ENCODE measurements around the gene OR4F15.

The OR4F15 gene

DNA sequence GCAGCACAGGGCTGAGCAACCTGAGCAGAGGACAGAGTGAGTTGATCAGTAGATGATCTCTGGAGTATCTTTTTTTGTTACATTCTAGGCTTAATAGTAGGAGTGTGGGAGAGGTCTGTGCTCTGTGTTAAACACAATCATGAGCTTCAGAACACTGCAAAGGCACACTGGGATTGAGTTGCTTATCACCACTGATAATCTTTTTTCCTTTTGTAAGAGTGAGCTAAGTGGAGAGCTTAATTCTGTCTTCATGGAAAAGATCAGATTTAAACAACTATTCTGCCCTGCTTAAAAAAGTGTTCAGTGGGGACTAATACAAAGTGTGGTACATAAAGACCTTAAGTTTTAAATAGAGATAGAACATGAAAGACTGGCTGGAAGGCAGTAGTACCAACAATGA, 7.6 kb upstream of the OR4F15 start:
- DNase-seq, result no peak

- DNase-seq, result no peak
These were observed 7.1 kb upstream of the OR4F15 start for GRCh38 chr15:101804941-101805340.

- DNase-seq, result no peak
These were observed 6.2 kb upstream of the OR4F15 start for GRCh38 chr15:101805605-101806345.

DNA sequence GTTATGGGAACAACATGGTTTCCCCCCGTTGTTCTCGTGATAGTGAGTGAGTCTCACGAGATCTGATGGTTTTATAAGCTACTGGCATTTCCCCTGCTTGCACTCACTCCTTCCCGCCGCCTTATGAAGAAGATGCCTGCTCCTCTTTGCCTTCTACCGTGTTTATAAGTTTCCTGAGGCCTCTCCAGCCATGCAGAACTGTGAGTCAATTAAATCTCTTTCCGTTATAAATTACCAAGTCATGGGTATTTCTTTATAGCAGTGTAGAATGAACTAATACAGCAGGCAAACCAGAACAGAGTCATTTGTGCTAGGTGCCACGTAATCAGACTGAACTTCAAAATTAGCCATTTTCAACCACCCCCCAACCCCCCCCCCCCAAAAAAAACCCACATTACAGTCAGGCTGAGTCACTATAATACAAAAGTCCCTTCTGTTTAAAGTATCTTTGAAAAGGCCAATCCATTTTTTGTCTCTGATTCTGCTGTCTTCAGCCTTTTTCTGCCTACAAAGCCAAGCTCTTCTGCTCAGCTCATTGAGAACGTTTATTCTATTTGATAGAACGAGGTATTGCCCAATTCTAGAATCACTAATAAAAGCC, 4.6 kb upstream of the OR4F15 start:
- DNase-seq, result no peak

- no peak for DNase-seq
These were observed 3.8 kb upstream of the OR4F15 start for GRCh38 chr15:101808201-101808600.

DNA sequence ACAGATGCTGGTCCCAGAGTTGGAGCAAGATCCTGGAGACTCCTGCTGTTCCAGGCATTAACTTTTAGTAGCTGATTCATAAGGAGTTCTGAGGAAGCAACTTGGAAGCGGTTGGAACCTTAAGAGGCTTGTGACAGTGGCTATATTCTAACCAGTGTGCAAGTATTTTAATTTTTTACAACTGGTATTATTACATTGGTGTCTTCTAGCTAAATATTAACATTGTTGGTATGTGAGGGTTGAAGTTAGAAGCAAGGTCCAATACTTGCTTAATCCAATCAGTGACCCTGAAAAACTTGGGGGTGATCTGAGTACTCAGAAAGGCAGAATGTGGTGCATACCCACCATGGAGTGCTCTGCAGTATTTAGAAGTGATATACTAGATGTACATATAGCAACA, 1.5 kb upstream of the OR4F15 start:
- no peak for DNase-seq

DNA sequence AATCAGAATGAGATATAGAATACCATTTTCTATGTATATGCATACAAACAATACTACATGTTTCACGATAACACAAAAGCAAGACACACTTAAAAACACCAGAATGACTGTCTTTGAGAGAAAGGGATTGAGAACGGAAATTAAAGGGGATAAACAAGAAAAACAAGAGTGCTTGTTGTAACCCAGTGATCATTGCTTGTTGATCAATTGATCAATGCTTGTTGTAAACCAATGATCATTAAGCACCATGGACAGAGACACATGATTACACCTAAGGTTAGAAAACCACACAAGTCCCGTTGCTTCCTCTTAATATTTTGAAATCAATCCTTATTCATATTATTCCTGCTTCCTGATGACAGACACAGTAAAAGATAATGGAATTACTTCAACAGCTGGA, 1.1 kb upstream of the OR4F15 start:
- DNase-seq, result no peak

- DNase-seq, result no peak
These were observed 2.0 kb downstream of the OR4F15 start for GRCh38 chr15:101813803-101814534.

GRCh38 chr15:101820781-101821180, 8.8 kb downstream of the OR4F15 start:
- DNase-seq, result no peak

- no peak for DNase-seq
These were observed 15.3 kb downstream of the OR4F15 start for GRCh38 chr15:101827257-101827656.

- no peak for DNase-seq
These were observed 16.8 kb downstream of the OR4F15 start for GRCh38 chr15:101828774-101829173.

DNA sequence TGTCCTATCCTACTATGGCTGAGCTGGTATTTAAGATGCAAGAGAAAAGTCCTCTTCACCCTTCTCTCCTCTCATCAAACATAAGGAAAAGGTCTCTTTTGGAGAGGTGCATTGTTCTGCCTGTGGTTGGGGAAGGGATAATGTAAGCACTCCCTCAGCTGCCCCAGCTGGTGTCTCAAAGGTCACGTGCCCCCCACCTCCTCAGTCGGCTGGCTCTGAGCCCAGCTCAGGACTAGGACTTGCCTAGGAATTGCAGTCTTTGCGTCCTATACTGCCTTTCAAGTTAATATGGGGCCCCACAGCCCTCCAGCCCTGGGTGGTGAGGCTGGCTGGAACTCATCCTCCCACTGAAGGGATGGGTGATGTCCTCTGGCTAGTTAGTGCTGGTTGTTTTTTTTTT, 29.7 kb downstream of the OR4F15 start:
- DNase-seq, result no peak

- DNase-seq, result no peak
These were observed 32.9 kb downstream of the OR4F15 start for GRCh38 chr15:101844916-101845315.

- DNase-seq, result no peak
These were observed 40.4 kb downstream of the OR4F15 start for GRCh38 chr15:101852356-101852755.

Data from SW 1271 (cell line).